Loucy (cell line): ENCODE measurements around the gene MCC.

ENCODE experiments used
- H2AFZ ChIP-seq: fragments of 200-600 bp; sonication (generic); 2 replicates; pipeline ENCODE4 v1.6.0; 2016; ENCODE audit warnings: antibody characterized with exemption, mild to moderate bottlenecking, low read length, moderate library complexity
- H3F3A ChIP-seq: fragments of 200-600 bp; 2 replicates; pipeline ENCODE4 v1.6.0; 2016; ENCODE audit warnings: antibody characterized with exemption, low read depth, mild to moderate bottlenecking
- H3K27me3 ChIP-seq: fragments of 200-600 bp; sonication (generic); 2 replicates; pipeline ENCODE4 v1.6.1; 2014; ENCODE audit warnings: low read length, mild to moderate bottlenecking; ENCODE audit not compliant: insufficient read depth, poor library complexity, severe bottlenecking
- H3K36me3 ChIP-seq: fragments of 200-600 bp; sonication (generic); 2 replicates; pipeline ENCODE4 v1.6.1; 2016; ENCODE audit warnings: low read length; ENCODE audit not compliant: insufficient read depth
- H3K4me1 ChIP-seq: fragments of 200-600 bp; sonication (generic); 2 replicates; pipeline ENCODE4 v1.5.1; 2014; ENCODE audit warnings: low read length, mild to moderate bottlenecking; ENCODE audit not compliant: insufficient read depth, poor library complexity, severe bottlenecking
- H3K4me2 ChIP-seq: fragments of 200-600 bp; sonication (generic); 2 replicates; pipeline ENCODE4 v1.6.0; 2014; ENCODE audit warnings: antibody characterized with exemption, low read length, low read depth, mild to moderate bottlenecking; ENCODE audit not compliant: poor library complexity, severe bottlenecking
- H3K4me3 ChIP-seq: fragments of 200-600 bp; sonication (generic); 2 replicates; pipeline ENCODE4 v1.5.1; 2014; ENCODE audit warnings: low read length, mild to moderate bottlenecking, mixed read lengths; ENCODE audit not compliant: poor library complexity, severe bottlenecking
- H3K79me2 ChIP-seq: fragments of 200-600 bp; sonication (generic); 2 replicates; pipeline ENCODE4 v1.6.1; 2014; ENCODE audit warnings: low read length; ENCODE audit not compliant: insufficient read depth
- H3K9ac ChIP-seq: fragments of 200-600 bp; sonication (generic); 2 replicates; pipeline ENCODE4 v1.6.0; 2014; ENCODE audit warnings: mild to moderate bottlenecking, low read depth, low read length, moderate library complexity; ENCODE audit not compliant: poor library complexity, severe bottlenecking
- H3K9me2 ChIP-seq: fragments of 200-600 bp; sonication (generic); replicated peaks from 2 replicates; pipeline ENCODE4 v1.6.1; 2016; ENCODE audit warnings: low read depth, low read length, mixed read lengths
- H3K9me3 ChIP-seq: fragments of 200-600 bp; sonication (generic); 2 replicates; pipeline ENCODE4 v1.6.1; 2014; ENCODE audit warnings: mild to moderate bottlenecking, antibody characterized with exemption, low read length, low read depth; ENCODE audit not compliant: insufficient read depth
- H4K20me1 ChIP-seq: fragments of 200-600 bp; sonication (generic); 2 replicates; pipeline ENCODE4 v1.6.0; 2014; ENCODE audit warnings: antibody characterized with exemption, low read length, mild to moderate bottlenecking; ENCODE audit not compliant: insufficient read depth, poor library complexity, severe bottlenecking
- CTCF ChIP-seq: fragments of 200-600 bp; sonication (generic); conservative IDR thresholded peaks from 2 replicates; pipeline ENCODE4 v1.5.1; 2014; ENCODE audit warnings: mild to moderate bottlenecking, antibody characterized with exemption, low read length
- EZH2phosphoT487 ChIP-seq: fragments of 200-600 bp; IDR thresholded peaks from 2 replicates; pipeline ENCODE4 v1.6.1; 2018; ENCODE audit warnings: antibody characterized with exemption, mild to moderate bottlenecking, moderate library complexity, borderline replicate concordance

Gene MCC

GRCh38 chr5:113179156-113179555, 309.1 kb downstream of the MCC start:
- no peaks in the 10 kb centered on the region for H3K36me3 ChIP-seq
- no peak for TF ChIP-seq EZH2phosphoT487
- TF ChIP-seq CTCF = no peak
- no peak overlapping the region for H3K9ac ChIP-seq
- no peaks in the 10 kb centered on the region for H4K20me1 ChIP-seq
- no peak overlapping the region for H3K4me3 ChIP-seq
- no peak overlapping the region for H2AFZ ChIP-seq
- H3K4me2 ChIP-seq = peak overlapping the region; percentile 36
- peaks cover 46% of the 10 kb centered on the region for H3K4me1 ChIP-seq
- no peaks in the 10 kb centered on the region for H3K9me3 ChIP-seq
- H3K9me2 ChIP-seq = no peaks in the 10 kb centered on the region
- no peaks in the 10 kb centered on the region for H3K27me3 ChIP-seq
- peaks cover 7% of the 10 kb centered on the region; the same call in 1 of the 2 replicates for H3K79me2 ChIP-seq
- H3F3A ChIP-seq = 0 out of 2 replicates have a peak, but pooled peaks cover 5% of the 10 kb centered on the region

- Histone ChIP-seq H3K9ac (no peak overlapping the region), H3K4me2 (no peak overlapping the region)
Observed at GRCh38 chr5:113178073-113178779, 310.0 kb downstream of the MCC start.

GRCh38 chr5:113177225-113177624, 311.0 kb downstream of the MCC start:
- no peaks in the 10 kb centered on the region for H3K9me3 ChIP-seq
- no peaks in the 10 kb centered on the region for H3K27me3 ChIP-seq
- H3K36me3 ChIP-seq = no peaks in the 10 kb centered on the region
- H3K9me2 ChIP-seq = no peaks in the 10 kb centered on the region
- H3K79me2 ChIP-seq = peaks cover 7% of the 10 kb centered on the region; the same call in 1 of the 2 replicates
- H3K4me2 ChIP-seq = no peak overlapping the region
- H3K4me3 ChIP-seq = no peak overlapping the region
- no peak overlapping the region for H2AFZ ChIP-seq
- no peaks in the 10 kb centered on the region for H3F3A ChIP-seq
- no peak overlapping the region for H3K9ac ChIP-seq
- TF ChIP-seq EZH2phosphoT487 (no peak), CTCF (no peak)
- H4K20me1 ChIP-seq = no peaks in the 10 kb centered on the region
- peaks cover 28% of the 10 kb centered on the region for H3K4me1 ChIP-seq

More at GRCh38 chr5:113178073-113178779, 310.0 kb downstream of the MCC start:
- Histone ChIP-seq H3K27me3 (no peaks in the 10 kb centered on the region), H3K4me3 (no peak overlapping the region), H3K9me3 (no peaks in the 10 kb centered on the region), H3F3A (0 out of 2 replicates have a peak, but pooled peaks cover 5% of the 10 kb centered on the region), H3K36me3 (no peaks in the 10 kb centered on the region), H3K4me1 (peaks cover 37% of the 10 kb centered on the region), H3K79me2 (peaks cover 7% of the 10 kb centered on the region; the same call in 1 of the 2 replicates), H3K9me2 (no peaks in the 10 kb centered on the region), H2AFZ (no peak overlapping the region), H4K20me1 (no peaks in the 10 kb centered on the region)
- no peak for TF ChIP-seq CTCF
- no peak for TF ChIP-seq EZH2phosphoT487
